ENCODE measurements around the gene POU3F2. TPM values are rescaled to one million over a fixed set of nuclear protein-coding genes. Genes with fewer than 3 reads are reported as not detected.

POU3F2 gene
- total and polyA plus RNA-seq, 12 donors = not detected

GRCh38 chr6:98824902-98825599 lies 9.3 kb upstream of the POU3F2 start:
- intact Hi-C loops (cut with DNase I) = no loop called here
- TF ChIP-seq, protein P1, sequence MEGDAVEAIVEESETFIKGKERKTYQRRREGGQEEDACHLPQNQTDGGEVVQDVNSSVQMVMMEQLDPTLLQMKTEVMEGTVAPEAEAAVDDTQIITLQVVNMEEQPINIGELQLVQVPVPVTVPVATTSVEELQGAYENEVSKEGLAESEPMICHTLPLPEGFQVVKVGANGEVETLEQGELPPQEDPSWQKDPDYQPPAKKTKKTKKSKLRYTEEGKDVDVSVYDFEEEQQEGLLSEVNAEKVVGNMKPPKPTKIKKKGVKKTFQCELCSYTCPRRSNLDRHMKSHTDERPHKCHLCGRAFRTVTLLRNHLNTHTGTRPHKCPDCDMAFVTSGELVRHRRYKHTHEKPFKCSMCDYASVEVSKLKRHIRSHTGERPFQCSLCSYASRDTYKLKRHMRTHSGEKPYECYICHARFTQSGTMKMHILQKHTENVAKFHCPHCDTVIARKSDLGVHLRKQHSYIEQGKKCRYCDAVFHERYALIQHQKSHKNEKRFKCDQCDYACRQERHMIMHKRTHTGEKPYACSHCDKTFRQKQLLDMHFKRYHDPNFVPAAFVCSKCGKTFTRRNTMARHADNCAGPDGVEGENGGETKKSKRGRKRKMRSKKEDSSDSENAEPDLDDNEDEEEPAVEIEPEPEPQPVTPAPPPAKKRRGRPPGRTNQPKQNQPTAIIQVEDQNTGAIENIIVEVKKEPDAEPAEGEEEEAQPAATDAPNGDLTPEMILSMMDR (IDR thresholded peaks at IDR 0.05) = no peak
- Histone ChIP-seq H3K4me1 (peaks cover 5 to 31% (median 16%) of the 10 kb centered on the region in 9 donors), H3K27me3 (peaks cover 30 to 100% (median 100%) of the 10 kb centered on the region in 7 donors), H3K9me3 (no peaks in the 10 kb centered on the region), H3K27ac (no peak overlapping the region), H3K4me3 (peak overlapping the region in 2 of 10 donors; percentile 4 to 42), H3K36me3 (no peaks in the 10 kb centered on the region)
- ATAC-seq = no peak
- DNase-seq = no peak
- WGBS, 2 donors = 2 to 3% methylated on average over 32 of the region's 32 CpGs

GRCh38 chr6:98825600-98826230 lies 8.7 kb upstream of the POU3F2 start:
- Histone ChIP-seq H3K27me3 (peaks cover 36 to 100% (median 100%) of the 10 kb centered on the region in 7 donors), H3K4me3 (no peak overlapping the region), H3K36me3 (no peaks in the 10 kb centered on the region), H3K9me3 (no peaks in the 10 kb centered on the region), H3K4me1 (peaks cover 5 to 31% (median 16%) of the 10 kb centered on the region in 9 donors), H3K27ac (no peak overlapping the region)
- intact Hi-C loops (cut with DNase I) = no loop called here
- no peak for DNase-seq
- TF ChIP-seq, protein P1 (IDR thresholded peaks at IDR 0.05) = no peak
- 4 to 7% methylated on average over 19 of the region's 19 CpGs for WGBS, 2 donors
- no peak for ATAC-seq

DNA sequence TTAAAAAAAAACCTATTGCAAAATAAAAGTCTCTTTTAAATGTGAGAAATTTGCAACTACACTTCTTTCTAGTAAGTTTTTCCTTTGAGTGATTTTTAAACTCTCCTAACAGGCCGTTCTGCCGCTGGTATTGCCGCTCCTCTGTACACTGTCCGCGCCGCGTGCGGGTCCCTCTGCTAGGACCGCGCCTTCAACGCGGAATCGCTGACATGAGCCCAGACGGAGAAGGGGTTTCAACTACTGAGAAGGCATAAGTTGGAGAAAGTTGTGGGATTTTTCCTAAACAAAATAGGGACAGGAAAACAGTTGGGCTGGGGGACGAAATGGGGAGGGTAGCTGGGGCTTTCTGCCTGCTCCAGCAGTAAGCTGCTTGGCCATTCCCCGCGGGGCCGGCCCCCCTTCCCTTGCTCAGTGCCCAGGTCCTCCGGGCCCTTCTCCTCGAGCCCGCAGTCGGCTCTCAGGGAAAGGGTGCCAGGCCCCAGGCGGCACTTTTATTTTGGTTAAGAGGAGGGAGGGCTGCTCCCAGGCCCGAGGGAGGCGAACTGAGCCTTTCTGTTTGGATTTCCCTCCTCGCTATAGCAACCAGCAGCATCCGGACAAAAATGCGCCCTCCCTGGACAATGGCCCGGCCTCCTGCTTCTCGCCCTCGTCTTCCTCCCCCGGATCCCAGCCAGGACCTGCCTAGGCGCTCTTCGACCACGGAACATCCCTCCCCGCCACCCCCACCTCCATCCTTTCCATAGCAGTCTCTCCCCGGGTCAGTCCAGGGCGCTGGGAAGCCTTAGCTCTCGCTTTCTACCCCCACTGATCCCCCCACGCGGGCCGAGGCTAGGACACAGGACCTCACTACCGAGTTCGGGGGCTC lies 6.8 kb upstream of the POU3F2 start:
- no peaks in the 10 kb centered on the region for H3K36me3 ChIP-seq
- ATAC-seq (peak in 3 of 8 donors; percentile 27 to 48 (median 33)), DNase-seq (no peak)
- TF ChIP-seq, protein P1 (IDR thresholded peaks at IDR 0.05) = no peak
- H3K27me3 ChIP-seq = peaks cover 54 to 100% (median 100%) of the 10 kb centered on the region in 7 donors
- intact Hi-C loops (cut with DNase I) = no loop called here
- H3K4me1 ChIP-seq = peaks cover 7 to 48% (median 33%) of the 10 kb centered on the region in 9 donors
- no peaks in the 10 kb centered on the region for H3K9me3 ChIP-seq
- 2 to 5% methylated on average over 44 of the region's 44 CpGs for WGBS, 2 donors
- H3K4me3 ChIP-seq = peak overlapping the region in 1 of 10 donors; percentile 11
- H3K27ac ChIP-seq = no peak overlapping the region

GRCh38 chr6:98828211-98828788 lies 6.1 kb upstream of the POU3F2 start:
- no peaks in the 10 kb centered on the region for H3K36me3 ChIP-seq
- peaks cover 55 to 100% (median 100%) of the 10 kb centered on the region in 7 donors for H3K27me3 ChIP-seq
- ATAC-seq (no peak), DNase-seq (no peak)
- intact Hi-C loops (cut with DNase I) = no loop called here
- no peaks in the 10 kb centered on the region for H3K9me3 ChIP-seq
- TF ChIP-seq, protein P1 (IDR thresholded peaks at IDR 0.05) = no peak
- H3K4me3 ChIP-seq = no peak overlapping the region
- peaks cover 15 to 56% (median 41%) of the 10 kb centered on the region in 9 donors for H3K4me1 ChIP-seq
- H3K27ac ChIP-seq = no peak overlapping the region
- WGBS, 2 donors = 9% methylated on average over 12 of the region's 12 CpGs
